HUES48 (cell line): ENCODE measurements around the gene SERGEF.
A peak's percentile ranks its signal among the peaks of the same experiment; 100 is the strongest.

Source experiments
- H3K27ac ChIP-seq: one replicate; pipeline ENCODE4 v1.7.0; 2013; ENCODE audit warnings: low read depth, low read length, inconsistent platforms
- H3K27me3 ChIP-seq: 2 replicates; pipeline ENCODE4 v1.6.1; 2013; ENCODE audit warnings: mild to moderate bottlenecking, low read length; ENCODE audit not compliant: control insufficient read depth, insufficient read depth
- H3K36me3 ChIP-seq: 2 replicates; pipeline ENCODE4 v1.6.1; 2013; ENCODE audit warnings: low read length; ENCODE audit not compliant: control insufficient read depth, insufficient read depth
- H3K4me1 ChIP-seq: 2 replicates; pipeline ENCODE4 v1.6.1; 2013; ENCODE audit warnings: mild to moderate bottlenecking, low read length; ENCODE audit not compliant: control insufficient read depth, insufficient read depth
- H3K4me3 ChIP-seq: 2 replicates; pipeline ENCODE4 v1.5.1; 2013; ENCODE audit warnings: mild to moderate bottlenecking, low read depth, low read length
- H3K9ac ChIP-seq: 2 replicates; pipeline ENCODE4 v1.6.1; 2013; ENCODE audit warnings: mild to moderate bottlenecking, low read depth, low read length, moderate library complexity
- H3K9me3 ChIP-seq: 2 replicates; pipeline ENCODE4 v1.6.1; 2013; ENCODE audit warnings: low read length; ENCODE audit not compliant: control insufficient read depth, insufficient read depth

The SERGEF gene

GRCh38 chr11:17950644-17951043 is 62.2 kb downstream of the SERGEF start:
- H3K27me3 ChIP-seq: no peaks in the 10 kb centered on the region
- H3K9me3 ChIP-seq: no peaks in the 10 kb centered on the region
- no peak overlapping the region for H3K4me3 ChIP-seq
- H3K9ac ChIP-seq: no peak overlapping the region
- H3K36me3 ChIP-seq: peaks cover 6% of the 10 kb centered on the region; the same call in 1 of the 2 replicates
- H3K4me1 ChIP-seq: no peaks in the 10 kb centered on the region
- H3K27ac ChIP-seq: no peak overlapping the region

DNA sequence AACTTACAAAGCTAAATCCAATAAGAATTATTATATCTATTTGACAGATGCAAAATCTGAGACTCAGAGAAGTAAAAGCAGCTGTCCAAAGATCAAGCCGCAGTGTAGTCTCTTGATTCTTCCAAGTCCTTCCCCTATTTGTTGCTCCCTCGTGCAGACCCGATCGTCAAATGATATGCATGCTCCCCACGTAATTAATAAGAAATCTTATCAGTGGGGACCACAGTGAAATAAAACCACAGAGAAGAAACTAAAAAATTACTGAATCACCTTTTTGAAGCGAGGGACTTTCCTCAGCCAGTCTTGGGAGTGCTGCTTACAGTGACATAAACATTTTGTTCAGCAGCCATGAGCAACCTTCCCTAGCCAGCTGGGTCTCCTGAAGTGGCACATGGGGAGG is 64.6 kb downstream of the SERGEF start:
- H3K27me3 ChIP-seq: no peaks in the 10 kb centered on the region
- H3K4me1 ChIP-seq: no peaks in the 10 kb centered on the region
- no peaks in the 10 kb centered on the region for H3K9me3 ChIP-seq
- H3K36me3 ChIP-seq: no peaks in the 10 kb centered on the region
- no peak overlapping the region for H3K4me3 ChIP-seq
- H3K27ac ChIP-seq: no peak overlapping the region
- no peak overlapping the region for H3K9ac ChIP-seq

- Histone ChIP-seq H3K4me3 (no peak overlapping the region), H3K36me3 (no peaks in the 10 kb centered on the region), H3K9me3 (no peaks in the 10 kb centered on the region), H3K4me1 (no peaks in the 10 kb centered on the region), H3K9ac (no peak overlapping the region), H3K27ac (no peak overlapping the region), H3K27me3 (no peaks in the 10 kb centered on the region)
These were observed 73.3 kb downstream of the SERGEF start for GRCh38 chr11:17939542-17939941.

GRCh38 chr11:17936790-17937189 is 76.1 kb downstream of the SERGEF start:
- Histone ChIP-seq H3K27me3 (no peaks in the 10 kb centered on the region), H3K36me3 (no peaks in the 10 kb centered on the region), H3K9ac (no peak overlapping the region), H3K4me3 (no peak overlapping the region), H3K9me3 (no peaks in the 10 kb centered on the region), H3K4me1 (peaks cover 5% of the 10 kb centered on the region), H3K27ac (no peak overlapping the region)

GRCh38 chr11:17934194-17934593 is 78.7 kb downstream of the SERGEF start:
- Histone ChIP-seq H3K9me3 (no peaks in the 10 kb centered on the region), H3K4me1 (peaks cover 15% of the 10 kb centered on the region), H3K27me3 (no peaks in the 10 kb centered on the region), H3K4me3 (no peak overlapping the region), H3K9ac (no peak overlapping the region), H3K36me3 (no peaks in the 10 kb centered on the region), H3K27ac (no peak overlapping the region)

DNA sequence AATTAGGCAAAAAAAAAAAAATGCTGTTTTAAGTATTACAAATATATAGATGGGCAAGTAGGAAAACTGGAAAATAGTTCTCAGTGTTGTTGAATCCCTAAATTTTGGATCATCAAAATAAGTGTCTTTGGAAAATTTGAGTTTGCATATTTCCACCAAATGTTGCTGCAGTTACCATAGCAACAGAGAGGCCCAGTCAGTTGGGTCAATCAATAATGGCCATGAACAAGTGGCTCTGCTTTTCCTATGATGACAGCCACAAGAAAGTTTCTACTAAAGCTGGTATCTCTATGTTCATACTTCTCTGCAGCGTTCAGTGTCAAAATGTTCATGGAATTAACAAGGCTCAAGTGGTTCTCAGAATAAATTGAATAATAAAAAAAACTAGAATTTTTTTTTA is 79.1 kb downstream of the SERGEF start:
- Histone ChIP-seq H3K9ac (no peak overlapping the region), H3K27ac (no peak overlapping the region), H3K27me3 (no peaks in the 10 kb centered on the region)

DNA sequence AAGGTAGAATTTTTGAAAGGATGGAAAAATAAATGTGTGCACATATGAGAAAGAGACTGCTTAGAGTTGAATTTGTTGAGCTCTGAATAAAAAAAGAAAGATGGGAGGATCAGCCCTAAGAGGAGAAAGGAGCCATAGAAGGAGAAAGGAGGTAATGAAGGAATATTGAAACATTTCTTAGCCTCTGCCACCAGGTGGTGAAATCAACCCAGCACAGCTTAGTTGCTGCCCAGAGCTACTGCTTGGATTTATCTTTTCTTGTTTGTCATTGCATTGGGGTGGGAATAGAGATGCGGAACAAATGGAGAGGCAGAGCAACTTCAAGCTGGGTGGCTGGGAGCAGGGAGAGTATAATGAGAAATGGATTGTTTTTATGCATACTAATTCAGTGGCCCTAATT is 80.4 kb downstream of the SERGEF start:
- peaks cover 15% of the 10 kb centered on the region for H3K4me1 ChIP-seq
- H3K9ac ChIP-seq: no peak overlapping the region
- H3K27ac ChIP-seq: no peak overlapping the region
- no peaks in the 10 kb centered on the region for H3K27me3 ChIP-seq
- no peak overlapping the region for H3K4me3 ChIP-seq
- H3K9me3 ChIP-seq: no peaks in the 10 kb centered on the region
- no peaks in the 10 kb centered on the region for H3K36me3 ChIP-seq

More for the DNA sequence above, 79.1 kb downstream of the SERGEF start:
- H3K9me3 ChIP-seq: no peaks in the 10 kb centered on the region
- peaks cover 15% of the 10 kb centered on the region for H3K4me1 ChIP-seq
- no peaks in the 10 kb centered on the region for H3K36me3 ChIP-seq
- H3K4me3 ChIP-seq: no peak overlapping the region

DNA sequence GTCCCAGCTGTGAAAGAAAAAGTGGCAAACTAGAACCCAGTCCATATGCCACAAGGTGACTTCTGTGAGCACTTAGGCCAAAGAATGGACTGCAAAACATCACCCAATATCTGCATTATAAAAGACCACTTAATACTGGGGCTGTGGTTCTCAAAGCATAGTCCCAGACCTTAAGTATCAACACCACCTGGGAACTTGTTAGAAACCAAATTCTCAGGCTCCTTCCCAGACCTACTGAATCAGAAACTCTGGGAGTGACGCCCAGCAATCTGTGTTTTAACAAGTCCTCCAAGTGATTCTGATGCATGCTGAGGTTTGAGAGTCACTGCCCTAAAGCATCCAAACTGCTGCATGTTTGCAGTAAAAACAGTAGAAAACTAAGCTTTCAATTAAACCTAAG is 81.3 kb downstream of the SERGEF start:
- no peak overlapping the region for H3K9ac ChIP-seq
- H3K36me3 ChIP-seq: no peaks in the 10 kb centered on the region
- no peak overlapping the region for H3K4me3 ChIP-seq
- H3K27ac ChIP-seq: peak overlapping the region; percentile 54
- no peaks in the 10 kb centered on the region for H3K27me3 ChIP-seq
- H3K4me1 ChIP-seq: peaks cover 15% of the 10 kb centered on the region
- no peaks in the 10 kb centered on the region for H3K9me3 ChIP-seq

- Histone ChIP-seq H3K4me3 (no peak overlapping the region), H3K4me1 (peaks cover 15% of the 10 kb centered on the region), H3K27me3 (no peaks in the 10 kb centered on the region), H3K9ac (no peak overlapping the region), H3K9me3 (no peaks in the 10 kb centered on the region), H3K27ac (no peak overlapping the region), H3K36me3 (no peaks in the 10 kb centered on the region)
These were observed 82.2 kb downstream of the SERGEF start for GRCh38 chr11:17930544-17931125.

- Histone ChIP-seq H3K9ac (no peak overlapping the region), H3K4me3 (no peak overlapping the region), H3K9me3 (no peaks in the 10 kb centered on the region), H3K27ac (no peak overlapping the region), H3K36me3 (no peaks in the 10 kb centered on the region), H3K4me1 (peaks cover 15% of the 10 kb centered on the region), H3K27me3 (no peaks in the 10 kb centered on the region)
These were observed 83.7 kb downstream of the SERGEF start for GRCh38 chr11:17929171-17929570.

GRCh38 chr11:17927681-17928343 is 85.0 kb downstream of the SERGEF start:
- no peak overlapping the region for H3K4me3 ChIP-seq
- H3K36me3 ChIP-seq: 0 out of 2 replicates have a peak, but pooled peaks cover 3% of the 10 kb centered on the region
- H3K4me1 ChIP-seq: peaks cover 15% of the 10 kb centered on the region
- no peak overlapping the region for H3K27ac ChIP-seq
- no peaks in the 10 kb centered on the region for H3K9me3 ChIP-seq
- no peaks in the 10 kb centered on the region for H3K27me3 ChIP-seq
- H3K9ac ChIP-seq: no peak overlapping the region
